T-helper 2 cell (primary cell): ENCODE measurements around the gene PIAS1.
"Not testable (repeated sequence)": the region's sequence is repeated elsewhere in the genome, so short reads cannot be mapped to it uniquely, and the experiment has no call there.

Source experiments
- DNase-seq, 5 experiments: peaks; one replicate each; pipeline versions ENCODE4 v3.0.0 to v3.0.0-alpha.2; 2012 to 2022

The PIAS1 gene

DNA sequence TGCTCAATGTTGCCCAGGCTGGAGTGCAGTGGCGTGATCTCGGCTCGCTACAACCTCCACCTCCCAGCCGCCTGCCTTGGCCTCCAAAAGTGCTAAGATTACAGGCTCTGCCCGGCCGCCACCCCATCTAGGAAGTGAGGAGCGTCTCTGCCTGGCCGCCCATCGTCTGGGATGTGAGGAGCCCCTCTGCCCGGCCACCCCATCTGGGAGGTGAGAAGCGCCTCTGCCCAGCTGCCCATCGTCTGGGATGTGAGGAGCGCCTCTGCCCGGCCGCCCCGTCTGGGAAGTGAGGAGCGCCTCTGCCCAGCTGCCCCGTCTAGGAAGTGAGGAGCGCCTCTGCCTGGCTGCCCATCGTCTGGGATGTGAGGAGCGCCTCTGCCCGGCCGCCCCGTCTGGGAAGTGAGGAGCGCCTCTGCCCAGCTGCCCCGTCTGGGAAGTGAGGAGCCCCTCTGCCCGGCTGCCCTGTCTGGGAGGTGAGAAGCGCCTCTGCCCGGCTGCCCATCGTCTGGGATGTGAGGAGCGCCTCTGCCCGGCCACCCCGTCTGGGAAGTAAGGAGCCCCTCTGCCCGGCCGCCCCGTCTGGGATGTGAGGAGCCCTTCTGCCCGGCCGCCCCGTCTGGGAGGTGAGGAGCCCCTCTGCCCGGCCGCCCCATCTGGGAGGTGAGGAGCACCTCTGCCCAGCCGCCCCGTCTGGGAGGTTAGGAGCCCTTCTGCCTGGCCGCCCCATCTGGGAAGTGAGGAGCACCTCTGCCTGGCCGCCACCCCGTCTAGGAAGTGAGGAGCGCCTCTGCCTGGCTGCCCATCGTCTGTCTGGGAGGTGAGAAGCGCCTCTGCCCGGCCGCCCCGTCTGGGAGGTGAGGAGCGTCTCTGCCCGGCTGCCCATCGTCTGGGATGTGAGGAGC, 167.7 kb downstream of the PIAS1 start:
- not testable (repeated sequence) for DNase-seq

DNA sequence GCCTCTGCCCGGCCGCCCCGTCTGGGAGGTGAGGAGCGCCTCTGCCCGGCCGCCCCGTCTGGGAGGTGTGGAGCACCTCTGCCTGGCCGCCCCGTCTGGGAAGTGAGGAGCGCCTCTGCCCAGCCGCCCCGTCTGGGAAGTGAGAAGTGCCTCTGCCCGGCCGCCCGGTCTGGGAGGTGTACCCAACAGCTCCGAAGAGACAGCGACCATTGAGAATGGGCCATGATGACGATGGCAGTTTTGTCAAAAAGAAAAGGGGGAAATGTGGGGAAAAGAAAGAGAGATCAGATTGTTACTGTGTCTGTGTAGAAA, 168.3 kb downstream of the PIAS1 start:
- not testable (repeated sequence) for DNase-seq

DNA sequence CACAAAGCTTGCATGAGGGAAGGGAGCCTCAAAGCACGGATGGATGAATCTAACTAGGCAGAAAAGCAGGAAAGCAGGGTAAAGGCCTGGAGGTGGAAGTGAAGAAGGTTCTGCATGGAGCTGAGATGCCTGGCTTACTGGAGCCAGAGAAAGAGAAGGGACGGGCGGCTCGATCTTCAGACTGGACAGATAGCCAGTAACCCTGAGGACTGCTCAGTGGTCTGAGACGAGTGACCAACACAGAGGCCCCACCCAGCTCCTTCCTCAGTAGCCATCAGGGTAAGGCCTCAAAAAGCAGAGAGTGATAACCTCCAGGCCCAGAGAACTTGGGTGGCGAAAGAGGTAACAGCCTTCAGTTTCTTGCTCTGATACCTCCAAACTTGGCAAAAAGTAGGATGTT, 169.1 kb downstream of the PIAS1 start:
- no peak for DNase-seq

DNA sequence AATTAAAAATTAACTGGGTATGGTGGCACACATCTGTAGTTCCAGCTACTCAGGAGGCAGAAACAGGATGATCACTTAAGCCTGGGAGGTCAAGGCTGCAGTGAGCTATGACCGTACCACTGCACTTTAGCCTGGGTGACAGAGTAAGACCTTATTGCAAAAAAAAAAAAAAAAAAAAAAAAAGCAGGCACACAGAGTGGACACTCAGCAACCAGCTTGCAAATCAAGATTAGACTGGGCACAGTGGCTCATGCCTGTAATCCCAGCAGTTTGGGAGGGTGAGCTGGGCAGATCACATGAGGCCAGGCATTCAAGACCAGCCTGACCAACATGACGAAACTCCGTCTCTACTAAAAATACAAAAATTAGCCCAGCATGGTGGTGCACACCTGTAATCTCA, 170.0 kb downstream of the PIAS1 start:
- no peak for DNase-seq

DNA sequence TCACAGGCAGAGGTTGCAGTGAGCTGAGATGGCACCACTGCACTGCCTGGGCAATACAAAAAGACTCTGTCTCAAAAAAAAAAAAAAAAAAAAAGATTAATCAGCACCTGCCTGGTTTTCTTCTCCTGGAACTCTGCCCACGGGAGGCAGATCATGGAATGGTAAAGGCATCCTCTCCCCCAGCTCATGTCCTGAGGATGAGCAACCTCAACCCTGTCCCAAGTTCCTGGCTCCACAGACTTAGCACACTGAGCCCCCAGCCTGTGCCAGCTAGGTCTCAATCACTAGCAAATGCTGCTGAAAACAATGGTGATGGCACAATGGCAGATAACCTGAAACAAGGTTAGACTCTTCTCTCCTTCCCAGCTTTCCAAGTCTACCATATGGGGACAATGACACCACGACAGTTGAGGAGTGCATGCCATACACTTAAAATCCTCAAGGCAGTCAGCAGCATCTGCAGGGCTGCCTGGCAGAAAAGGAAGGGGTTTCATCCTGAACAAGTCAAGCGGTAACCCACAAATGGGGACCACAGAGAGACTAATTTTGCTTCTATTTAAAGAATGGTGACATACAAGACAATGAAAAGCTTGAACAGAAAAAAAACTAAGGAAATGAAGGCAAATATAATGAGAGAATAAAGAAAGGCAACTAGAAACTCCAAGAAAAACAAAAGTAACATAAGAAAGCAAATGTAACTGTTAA, 170.6 kb downstream of the PIAS1 start:
- peak in 1 of 5 experiments; percentile 56 for DNase-seq

DNA sequence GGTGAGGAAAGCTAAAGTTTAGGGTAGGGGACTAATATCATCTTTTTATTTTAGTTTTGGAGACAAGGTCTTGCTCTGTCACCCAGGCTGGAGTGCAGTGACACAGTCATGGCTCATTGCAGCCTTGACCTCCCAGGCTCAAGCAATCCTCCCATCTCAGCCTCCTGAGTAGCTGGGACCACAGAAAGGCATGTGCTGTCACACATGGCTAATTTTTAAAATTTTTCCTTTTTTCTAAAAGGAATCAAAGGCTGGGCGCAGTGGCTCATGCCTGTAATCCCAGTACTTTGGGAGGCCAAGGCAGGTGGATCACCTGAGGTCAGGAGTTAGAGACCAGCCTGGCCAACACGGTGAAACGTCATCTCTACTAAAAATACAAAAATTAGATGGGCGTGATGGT, 171.3 kb downstream of the PIAS1 start:
- not testable (repeated sequence) for DNase-seq

DNA sequence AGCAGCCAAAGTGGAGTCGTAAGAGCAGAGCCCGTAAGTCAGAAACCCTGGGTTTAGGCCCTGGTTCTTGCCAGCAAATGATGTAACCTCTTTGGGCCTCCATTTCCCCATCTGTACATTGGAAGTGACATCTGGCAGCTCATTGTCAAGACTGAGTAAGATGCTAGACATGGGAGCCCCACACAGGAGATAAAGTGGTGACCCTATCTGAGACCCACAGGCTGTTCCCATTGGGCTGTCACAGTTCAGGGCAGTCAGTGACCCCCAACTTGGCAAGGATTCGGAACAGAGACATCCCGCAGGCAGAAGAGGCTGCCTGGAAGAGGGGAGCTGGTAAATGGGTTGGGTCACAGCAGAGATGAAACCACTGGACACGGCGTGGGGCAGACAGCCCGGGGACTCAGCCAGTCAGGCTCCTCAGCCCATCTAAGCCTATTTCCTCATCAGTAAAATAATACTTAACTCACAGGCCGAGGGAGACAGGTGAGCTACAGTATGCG, 173.6 kb downstream of the PIAS1 start:
- no peak for DNase-seq

DNA sequence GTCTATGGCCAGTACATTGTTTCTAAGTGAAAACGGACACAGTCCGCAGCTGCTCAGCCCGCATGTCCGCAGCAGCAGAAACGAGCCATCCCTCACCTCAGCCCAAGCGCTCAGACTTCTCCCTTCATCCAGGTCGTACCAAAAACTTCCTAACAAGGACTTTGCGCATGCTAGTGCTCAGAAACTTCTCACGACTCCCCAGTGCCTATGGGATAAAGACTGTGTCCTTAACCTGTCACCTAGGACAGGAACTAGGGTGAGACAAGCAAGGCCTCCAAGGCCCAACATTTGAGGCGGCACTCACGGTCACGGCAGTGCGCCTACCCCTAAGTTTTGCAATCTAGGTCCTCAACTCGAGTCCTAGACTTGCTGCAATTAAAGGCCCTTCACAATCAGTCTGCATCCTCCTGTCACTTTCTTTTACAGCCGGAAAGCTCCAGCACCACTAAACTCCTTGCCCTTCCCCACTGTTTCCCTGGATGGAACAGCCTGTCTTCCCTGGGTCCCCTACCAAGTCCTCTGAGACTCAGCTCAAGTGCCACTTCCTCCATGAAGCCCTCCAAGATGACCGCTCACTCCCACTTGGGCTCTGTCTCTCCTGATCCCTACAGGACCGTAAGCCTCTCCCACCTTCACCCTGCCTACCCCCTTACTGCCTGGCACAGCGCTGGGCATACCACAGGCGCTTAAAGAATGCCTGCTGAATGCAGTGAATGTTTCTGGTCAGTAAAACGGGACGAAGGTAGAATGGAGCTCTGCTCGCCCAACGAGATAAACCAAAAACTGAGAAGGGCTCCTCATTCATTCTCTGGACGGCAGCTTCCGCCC, 174.2 kb downstream of the PIAS1 start:
- no peak for DNase-seq

DNA sequence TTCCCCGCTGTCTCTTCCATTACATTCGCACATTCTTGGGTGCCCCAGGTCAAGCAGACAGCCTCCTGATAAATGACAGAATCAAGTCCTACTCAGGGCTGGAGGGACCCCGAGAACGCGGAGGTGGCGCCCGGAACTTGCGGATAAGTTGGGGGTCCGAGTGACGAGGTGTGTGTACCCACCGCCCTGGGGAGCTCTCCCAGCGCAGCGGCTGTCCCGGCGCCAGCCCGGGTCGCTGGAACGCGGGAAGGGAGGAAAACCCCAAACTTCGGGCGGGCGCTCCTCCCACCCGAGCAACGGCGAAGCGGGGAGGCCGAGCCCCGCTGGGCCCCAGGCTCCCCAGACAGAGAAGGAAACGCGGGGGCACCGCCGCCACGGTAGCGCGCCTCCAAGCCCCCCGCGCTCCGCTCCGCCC, 174.9 kb downstream of the PIAS1 start:
- DNase-seq, result no peak

DNA sequence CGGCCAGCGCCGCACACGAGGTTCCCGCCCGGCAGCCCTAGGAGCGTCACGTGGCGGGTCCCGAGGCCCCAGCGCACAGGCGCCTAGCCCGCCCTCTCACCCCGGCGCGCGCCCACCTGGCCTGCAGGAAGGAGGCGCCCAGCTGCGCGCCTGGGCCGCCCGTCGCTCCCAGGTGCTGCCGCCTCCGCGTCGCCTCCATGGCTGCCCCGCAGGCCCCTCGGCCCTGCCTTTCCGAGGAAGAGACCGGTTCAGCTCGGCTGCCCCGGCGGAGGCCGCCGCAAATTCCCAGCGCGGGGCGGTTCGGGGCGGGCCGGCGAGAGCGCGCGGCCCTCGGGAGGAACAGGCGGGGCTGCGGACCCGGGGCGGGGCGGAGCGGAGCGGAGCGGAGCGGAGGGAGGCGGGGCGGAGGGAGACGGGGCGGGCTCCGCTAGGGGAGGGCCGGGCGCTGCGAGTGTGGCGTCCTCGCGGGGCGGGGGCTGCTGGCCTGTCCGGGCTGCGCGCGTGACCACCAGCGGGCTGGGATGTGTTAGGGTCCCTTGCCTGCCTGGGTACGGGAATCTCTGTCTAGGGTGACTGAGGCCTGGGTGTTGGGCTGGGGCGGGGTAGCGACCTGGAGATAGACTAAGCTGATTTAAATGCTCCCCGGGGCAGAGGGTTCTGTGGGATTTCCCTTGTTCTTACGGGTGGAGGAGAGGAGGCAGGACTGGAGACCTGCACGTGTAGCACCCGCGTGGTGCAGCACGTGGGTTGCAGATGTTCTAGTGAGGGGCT, 175.5 kb downstream of the PIAS1 start, which contains the start of gene CLN6:
TSS of gene CLN6 (minus strand) at position 343 of the 771 bp plus-strand sequence. CDS start at position 199, 144 bp downstream.
- DNase-seq, result peak; percentile 66 to 90 (median 72)

DNA sequence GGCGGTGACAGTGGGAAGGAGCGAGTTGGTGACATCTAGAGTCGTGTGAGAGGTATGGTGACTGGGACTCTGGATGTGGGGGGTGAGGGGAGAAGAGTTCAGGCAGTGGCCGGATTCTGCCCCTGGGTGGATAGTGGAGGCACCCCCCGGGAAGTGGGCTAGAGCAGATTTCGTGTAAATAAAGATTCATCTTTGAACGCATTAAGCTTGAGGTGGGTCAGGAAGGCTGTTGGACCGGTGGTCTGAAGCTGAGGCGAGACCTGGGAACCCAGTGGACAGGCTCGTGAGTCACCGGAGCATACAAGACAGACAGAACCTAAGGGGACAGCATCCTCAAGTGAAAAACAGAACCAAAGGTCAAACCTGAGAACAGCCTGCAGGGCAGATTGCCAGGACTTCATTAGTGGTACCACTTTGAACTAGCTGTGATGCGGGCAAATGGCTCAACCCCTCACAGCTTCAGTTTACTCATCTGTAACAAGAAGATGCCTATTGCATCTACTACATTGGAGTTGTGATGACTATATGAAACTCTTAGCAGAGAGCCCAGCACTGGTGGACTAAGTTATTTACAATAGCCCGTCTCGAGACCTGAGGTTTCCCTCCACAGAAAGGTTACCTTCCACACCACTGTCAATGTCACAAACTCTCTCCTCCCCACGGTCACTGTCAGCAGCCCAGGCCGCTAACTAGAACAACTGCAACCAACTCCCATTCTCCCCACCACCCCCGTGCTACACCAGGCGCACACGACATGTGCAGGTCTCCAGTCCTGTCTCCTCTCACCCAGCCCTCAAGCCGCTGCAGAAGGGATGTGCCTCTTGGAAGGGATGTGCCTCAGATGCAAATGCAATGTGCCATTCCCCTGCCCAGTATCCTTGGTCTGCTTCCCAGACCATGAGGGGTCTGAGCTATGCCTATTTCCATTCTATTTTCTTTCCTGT, 176.3 kb downstream of the PIAS1 start:
- DNase-seq, result no peak

DNA sequence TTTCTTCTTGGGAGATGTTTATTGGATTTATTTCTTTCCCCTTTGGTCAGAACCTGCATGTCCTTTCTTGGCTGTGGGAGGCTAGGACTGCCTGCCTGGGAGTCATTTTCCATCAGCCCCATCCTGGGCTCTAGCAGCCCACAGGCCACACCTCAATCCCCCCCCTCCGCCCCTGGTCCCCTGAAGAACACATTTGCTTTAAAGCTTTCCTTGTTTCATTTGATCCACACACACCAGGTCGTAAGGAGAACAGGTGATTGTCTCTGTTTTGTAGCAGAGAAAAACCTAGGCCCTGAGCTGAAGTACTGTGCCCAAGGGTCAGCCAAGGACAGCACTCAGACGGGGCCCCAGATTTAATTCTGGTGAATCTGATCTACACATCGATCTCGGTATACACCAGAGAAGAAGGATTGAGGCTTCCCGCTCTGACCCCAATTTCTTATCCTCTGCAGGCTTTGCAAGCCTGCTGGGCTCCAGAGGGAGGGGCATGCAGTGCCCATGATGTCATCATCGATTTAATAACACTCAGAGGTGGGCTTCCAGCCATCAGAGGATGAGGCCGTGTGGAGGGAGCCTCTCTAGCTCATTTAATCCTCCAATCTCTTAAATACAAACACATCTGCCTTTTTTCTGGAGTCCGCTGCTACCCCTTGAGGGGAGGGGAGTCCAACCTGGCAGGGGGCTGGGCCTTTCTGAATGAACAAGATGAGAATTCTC, 177.1 kb downstream of the PIAS1 start:
- no peak for DNase-seq

DNA sequence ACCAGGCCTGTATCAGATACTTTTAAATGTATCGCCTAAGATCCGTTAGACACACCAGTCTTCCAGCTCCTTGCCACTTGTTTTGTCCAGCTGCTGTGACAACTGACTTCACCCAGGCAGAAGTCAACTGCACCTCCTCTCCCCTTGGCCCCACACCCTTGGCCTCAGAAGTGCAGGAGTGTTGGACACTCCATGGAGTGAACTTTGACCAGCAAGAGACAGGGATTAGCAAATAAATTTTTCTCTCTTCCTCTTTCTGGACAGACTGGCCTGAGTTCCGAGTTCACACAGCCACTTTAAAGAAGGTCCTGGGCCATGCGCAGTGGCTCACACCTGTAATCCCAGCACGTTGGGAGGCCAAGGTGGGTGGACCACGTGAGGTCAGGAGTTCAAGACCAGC, 178.3 kb downstream of the PIAS1 start:
- DNase-seq, result no peak

DNA sequence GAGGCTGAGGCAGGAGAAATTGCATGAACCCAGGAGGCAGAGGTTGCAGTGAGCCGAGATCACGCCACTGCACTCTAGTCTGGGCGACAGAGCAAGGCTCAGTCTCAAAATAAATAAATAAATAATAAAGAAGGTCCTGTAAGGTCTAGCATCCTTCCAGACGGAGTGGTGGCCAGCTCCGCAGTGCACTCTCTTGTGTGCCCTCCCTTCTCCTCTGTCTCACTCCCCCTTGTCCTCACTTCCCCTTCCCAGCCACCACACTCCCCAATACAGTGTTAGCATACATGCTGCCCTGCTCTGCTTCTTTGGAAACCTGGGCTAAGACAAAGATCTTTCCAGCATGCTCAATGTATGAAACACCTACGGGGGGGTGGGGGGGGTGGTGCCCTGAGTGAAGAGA, 178.8 kb downstream of the PIAS1 start:
- no peak for DNase-seq

DNA sequence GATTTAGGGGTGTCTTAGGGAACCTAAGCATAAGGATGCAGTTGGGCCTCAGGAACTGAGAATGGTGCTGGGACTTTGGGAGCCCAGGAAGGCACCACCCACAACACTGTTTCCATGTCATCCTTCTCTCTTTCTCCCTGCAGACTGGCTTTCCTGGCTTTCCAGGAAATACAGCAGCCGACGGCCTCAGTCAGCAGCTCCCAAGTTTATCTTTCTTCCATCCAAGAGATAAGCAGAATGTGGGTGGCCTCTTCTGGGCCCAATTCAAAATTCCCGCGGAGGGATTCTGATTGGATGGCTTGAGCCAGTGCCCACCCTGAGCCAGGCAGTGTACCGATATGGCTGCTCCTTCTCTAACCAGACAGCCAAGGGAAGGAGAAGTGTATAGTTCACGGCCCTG, 179.9 kb downstream of the PIAS1 start:
- DNase-seq, result no peak

DNA sequence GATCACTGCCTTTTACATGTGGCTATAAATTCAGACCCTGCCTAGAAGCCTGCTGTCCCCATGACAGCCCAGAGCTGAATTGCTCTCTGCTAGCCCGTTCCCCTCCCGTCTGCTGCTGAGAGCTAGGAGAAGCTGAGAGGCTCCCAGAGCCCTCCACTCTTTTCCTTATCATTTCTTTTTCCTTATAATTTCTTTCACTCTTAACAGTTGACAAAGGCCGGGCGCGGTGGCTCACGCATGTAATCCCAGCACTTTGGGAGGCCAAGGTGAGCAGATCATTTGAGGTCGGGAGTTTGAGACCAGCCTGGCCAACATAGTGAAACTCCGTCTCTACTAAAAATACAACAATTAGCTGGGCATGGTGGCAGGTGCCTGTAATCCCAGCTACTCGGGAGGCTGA, 180.4 kb downstream of the PIAS1 start:
- DNase-seq, result not testable (repeated sequence)

DNA sequence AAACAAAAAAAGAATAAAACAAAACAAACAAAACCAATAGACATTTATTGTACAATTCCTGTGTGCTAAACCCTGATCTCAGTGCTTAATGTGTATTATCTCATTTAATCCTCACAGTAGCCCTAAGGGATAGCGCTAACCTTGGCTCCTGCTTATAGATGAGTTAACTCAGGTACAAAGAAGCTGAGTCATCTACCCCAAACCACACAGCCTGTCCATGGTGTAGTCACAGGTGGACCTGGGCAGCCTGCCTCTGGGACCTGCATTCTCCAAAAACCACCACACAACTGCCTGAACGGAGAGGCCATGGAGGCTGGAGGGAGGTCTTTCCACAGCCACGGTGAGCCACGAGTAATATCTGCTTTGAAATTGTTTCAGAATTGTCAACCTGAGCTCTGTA, 180.9 kb downstream of the PIAS1 start:
- no peak for DNase-seq

DNA sequence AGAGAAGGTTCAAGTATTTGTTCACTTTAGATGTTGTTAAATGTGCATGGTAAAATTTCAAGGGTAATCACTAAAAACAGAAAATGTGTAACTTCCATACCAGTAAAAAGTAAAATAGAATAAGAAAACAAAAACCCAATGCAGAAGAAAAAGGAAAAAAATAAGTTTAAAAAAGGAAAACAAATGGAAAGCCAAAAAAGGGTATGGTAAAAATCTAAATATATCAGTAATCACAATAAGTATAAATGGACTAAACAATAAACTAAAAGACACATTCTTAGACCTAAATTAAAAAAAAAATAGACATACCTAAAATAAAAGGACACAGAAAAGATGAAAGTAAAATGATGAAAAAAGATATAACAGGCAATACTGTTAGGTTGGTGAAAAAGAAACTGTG, 184.9 kb downstream of the PIAS1 start:
- DNase-seq, result no peak

DNA sequence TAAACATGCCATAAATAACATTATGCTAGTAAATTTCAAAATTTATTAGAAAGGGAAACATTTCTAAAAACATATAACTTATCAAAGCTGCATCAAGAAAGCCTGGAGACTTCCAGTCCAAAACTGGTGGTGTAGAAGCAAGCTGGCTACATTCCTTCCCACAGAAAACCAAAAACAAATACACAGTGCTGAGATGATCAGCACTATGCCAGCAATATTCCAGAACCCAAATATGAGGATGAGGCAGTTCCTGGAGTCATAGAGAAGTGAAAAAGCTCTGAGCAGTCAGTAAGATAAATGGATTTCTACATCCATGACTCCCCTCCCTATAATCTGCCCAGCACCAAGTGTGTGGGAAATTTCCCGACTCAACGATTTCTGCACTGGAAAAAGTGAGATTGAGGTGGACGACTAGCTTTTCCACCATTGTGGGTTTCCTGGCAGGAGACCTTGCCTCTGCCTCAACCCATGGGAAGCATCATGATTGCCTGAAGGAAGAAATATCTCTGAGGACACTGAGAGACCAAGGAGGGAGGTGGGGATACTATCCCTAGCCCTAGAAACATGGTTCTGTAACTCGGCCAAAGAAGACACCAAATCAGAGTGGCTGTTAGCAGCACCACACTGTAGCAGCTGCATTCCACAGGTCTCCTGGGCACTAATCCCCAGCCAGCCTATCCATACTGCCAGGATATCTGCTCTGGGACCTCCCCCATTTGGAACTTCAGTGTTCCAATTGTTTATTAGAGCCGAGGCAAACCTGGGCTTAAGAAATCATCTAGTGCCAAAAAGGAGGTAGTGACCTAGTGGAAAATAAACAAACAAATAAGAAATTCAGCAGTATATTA, 187.2 kb downstream of the PIAS1 start:
- no peak for DNase-seq
